Measurements from ENCODE around the gene CCNL1. TPM values are rescaled to one million over a fixed set of nuclear protein-coding genes. Genes with fewer than 3 reads are reported as not detected.
A peak's percentile ranks its signal among the peaks of the same experiment; 100 is the strongest.
"Not testable (repeated sequence)": the region's sequence is repeated elsewhere in the genome, so short reads cannot be mapped to it uniquely, and the experiment has no call there.

Gene CCNL1
- total RNA-seq, 2 experiments from 2014 or later = 257 TPM

GRCh38 chr3:157179365-157179803, 19.4 kb upstream of the CCNL1 start:
- no peaks in the 10 kb centered on the region for H3K27me3 Mint-ChIP-seq (ENCODE audit: low read depth)
- ChIA-PET CTCF (no interaction called here), POLR2A (interaction anchor here (1.3 kb wide), 1 partner anchor 19 kb away, joined by 5 read pairs; no protein-coding TSS in a partner anchor)
- peaks cover 24% of the 10 kb centered on the region for H3K4me1 Mint-ChIP-seq (ENCODE audit: low read depth)
- H3K27ac Mint-ChIP-seq = no peak overlapping the region
- no peak overlapping the region for H3K4me3 Mint-ChIP-seq
- DNase-seq (no peak), ATAC-seq (no peak)
- peaks cover 13% of the 10 kb centered on the region for H3K9me3 Mint-ChIP-seq (ENCODE audit: insufficient read depth)
- peaks cover 63% of the 10 kb centered on the region for H3K36me3 Mint-ChIP-seq (ENCODE audit: low read depth)

GRCh38 chr3:157178503-157179364, 18.8 kb upstream of the CCNL1 start:
- DNase-seq; H3K4me3 Mint-ChIP-seq; POLR2A ChIA-PET; H3K27ac Mint-ChIP-seq; ATAC-seq; H3K27me3 Mint-ChIP-seq (ENCODE audit: low read depth); CTCF ChIA-PET; H3K9me3 Mint-ChIP-seq (ENCODE audit: insufficient read depth): not testable (repeated sequence)
- peaks cover 59% of the 10 kb centered on the region for H3K36me3 Mint-ChIP-seq (ENCODE audit: low read depth)
- H3K4me1 Mint-ChIP-seq (ENCODE audit: low read depth) = peaks cover 29% of the 10 kb centered on the region

- not testable (repeated sequence) for DNase-seq; H3K4me3 Mint-ChIP-seq; ATAC-seq; H3K9me3 Mint-ChIP-seq (ENCODE audit: insufficient read depth); H3K27ac Mint-ChIP-seq; H3K27me3 Mint-ChIP-seq (ENCODE audit: low read depth)
- CTCF ChIA-PET = interaction anchor here (1.3 kb wide), 1 partner anchor 9 kb away, joined by 3 read pairs; no protein-coding TSS in a partner anchor
- H3K4me1 Mint-ChIP-seq (ENCODE audit: low read depth) = peaks cover 31% of the 10 kb centered on the region
- peaks cover 51% of the 10 kb centered on the region for H3K36me3 Mint-ChIP-seq (ENCODE audit: low read depth)
- POLR2A ChIA-PET = interaction anchor here (7.5 kb wide), 1 partner anchor 16 kb away, joined by 650 read pairs; the partner anchor contains the start of gene CCNL1
Measured at GRCh38 chr3:157177801-157178453, 18.0 kb upstream of the CCNL1 start.

DNA sequence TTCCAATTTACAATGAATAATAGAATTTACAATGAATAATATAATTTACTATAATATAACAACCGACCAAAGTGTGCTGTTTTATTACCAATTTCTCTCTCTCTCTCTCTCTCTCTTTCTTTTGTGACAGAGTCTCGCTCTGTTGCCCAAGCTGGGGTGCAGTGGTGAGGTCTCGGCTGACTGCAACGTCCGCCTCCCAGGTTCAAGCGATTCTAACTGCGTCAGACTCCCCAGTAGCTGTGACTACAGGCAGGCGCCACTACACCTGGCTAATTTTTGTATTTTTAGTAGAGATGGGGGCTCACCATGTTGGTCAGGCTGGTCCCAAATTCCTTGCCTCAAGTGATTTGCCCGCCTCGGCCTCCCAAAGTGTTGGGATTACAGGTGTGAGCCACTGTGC, 17.0 kb upstream of the CCNL1 start:
- ChIA-PET POLR2A (interaction anchor here (1.1 to 7.5 kb wide), 3 partner anchors 15 to 622 kb away, joined by 4 to 650 read pairs (median 10); partner anchors contain the start of genes CCNL1 and SSR3), CTCF (interaction anchor here (1.3 to 4.0 kb wide), 4 partner anchors 10 to 61 kb away, joined by 3 to 77 read pairs (median 6); partner anchors contain the start of gene CCNL1)
- DNase-seq (no peak), ATAC-seq (no peak)
- H3K4me1 Mint-ChIP-seq (ENCODE audit: low read depth) = peaks cover 33% of the 10 kb centered on the region
- peaks cover 10% of the 10 kb centered on the region for H3K9me3 Mint-ChIP-seq (ENCODE audit: insufficient read depth)
- H3K36me3 Mint-ChIP-seq (ENCODE audit: low read depth) = peaks cover 46% of the 10 kb centered on the region
- peak overlapping the region; percentile 54 for H3K4me3 Mint-ChIP-seq
- no peaks in the 10 kb centered on the region for H3K27me3 Mint-ChIP-seq (ENCODE audit: low read depth)
- no peak overlapping the region for H3K27ac Mint-ChIP-seq

DNA sequence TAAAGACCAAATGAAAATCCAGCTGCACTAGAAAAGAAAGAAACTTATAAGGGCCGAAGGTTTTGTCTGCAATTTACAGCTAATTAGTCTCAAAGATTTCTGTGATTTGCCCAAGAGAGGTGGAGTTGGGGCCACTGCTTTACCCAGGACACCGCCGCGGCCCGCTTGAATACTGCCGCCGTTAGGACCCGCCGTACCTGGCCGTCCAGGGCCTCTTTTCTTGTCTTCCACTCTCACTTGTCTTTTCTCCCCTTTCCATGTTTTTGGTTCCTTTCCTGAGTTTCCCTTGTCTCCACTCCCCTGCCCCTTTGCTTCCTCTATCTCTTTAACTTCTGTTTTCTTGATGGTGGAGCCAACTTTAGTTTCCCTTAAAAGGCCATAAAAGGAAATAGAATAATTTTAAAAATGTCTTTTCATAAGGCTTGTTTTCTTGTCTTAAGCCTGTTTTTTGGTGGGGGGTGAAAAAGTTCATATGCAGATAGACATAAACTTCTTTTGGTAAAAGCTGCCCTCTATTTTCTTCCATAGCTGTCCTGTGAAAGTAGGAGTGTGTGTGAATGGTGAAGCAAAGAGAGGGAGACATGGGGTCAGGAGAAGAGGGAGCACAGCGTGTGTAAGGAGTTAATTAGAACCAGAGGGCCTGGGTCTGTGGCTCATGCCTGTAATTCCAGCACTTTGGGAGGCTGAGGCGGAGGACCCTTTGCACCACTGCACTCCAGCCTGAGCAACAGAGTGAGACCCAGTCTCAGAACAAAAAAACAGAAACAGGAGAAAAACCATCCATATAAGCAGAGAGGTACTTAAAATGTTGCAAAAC, 16.0 kb upstream of the CCNL1 start:
- ChIA-PET CTCF (interaction anchor here (0.7 to 4.0 kb wide), 10 partner anchors 14 to 621 kb away, joined by 3 to 77 read pairs (median 6); partner anchors contain the start of genes CCNL1 and SSR3), POLR2A (interaction anchor here (0.6 to 7.5 kb wide), 20 partner anchors 9 to 659 kb away, joined by 3 to 650 read pairs (median 5); partner anchors contain the start of genes CCNL1 and SSR3)
- Mint-ChIP-seq H3K4me3 (peak overlapping the region; percentile 96), H3K4me1 (ENCODE audit: low read depth) (peaks cover 33% of the 10 kb centered on the region), H3K9me3 (ENCODE audit: insufficient read depth) (peaks cover 5% of the 10 kb centered on the region), H3K36me3 (ENCODE audit: low read depth) (peaks cover 41% of the 10 kb centered on the region), H3K27ac (peak overlapping the region; percentile 98), H3K27me3 (ENCODE audit: low read depth) (no peaks in the 10 kb centered on the region)
- DNase-seq (peak; percentile 44), ATAC-seq (no peak)

GRCh38 chr3:157174649-157175498, 14.9 kb upstream of the CCNL1 start:
- Mint-ChIP-seq H3K27me3 (ENCODE audit: low read depth) (no peaks in the 10 kb centered on the region), H3K36me3 (ENCODE audit: low read depth) (peaks cover 31% of the 10 kb centered on the region), H3K9me3 (ENCODE audit: insufficient read depth) (peaks cover 4% of the 10 kb centered on the region), H3K4me1 (ENCODE audit: low read depth) (peaks cover 30% of the 10 kb centered on the region), H3K27ac (peak overlapping the region; percentile 98), H3K4me3 (peak overlapping the region; percentile 96)
- POLR2A ChIA-PET = interaction anchor here (0.7 to 7.5 kb wide), 24 partner anchors 8 to 1627 kb away, joined by 3 to 650 read pairs (median 4); partner anchors contain the start of genes CCNL1 and SSR3
- CTCF ChIA-PET = interaction anchor here (1.0 to 4.0 kb wide), 8 partner anchors 13 to 620 kb away, joined by 4 to 77 read pairs (median 8); partner anchors contain the start of genes CCNL1 and SSR3
- ATAC-seq (peak; percentile 93), DNase-seq (peak; percentile 98)

- Mint-ChIP-seq H3K27ac (peak overlapping the region; percentile 98), H3K4me3 (peak overlapping the region; percentile 96), H3K27me3 (ENCODE audit: low read depth) (no peaks in the 10 kb centered on the region), H3K36me3 (ENCODE audit: low read depth) (peaks cover 25% of the 10 kb centered on the region), H3K9me3 (ENCODE audit: insufficient read depth) (no peaks in the 10 kb centered on the region), H3K4me1 (ENCODE audit: low read depth) (peaks cover 28% of the 10 kb centered on the region)
- ATAC-seq (peak; percentile 12), DNase-seq (peak; percentile 45)
- POLR2A ChIA-PET = interaction anchor here (0.7 to 7.5 kb wide), 11 partner anchors 7 to 1627 kb away, joined by 3 to 650 read pairs (median 4); partner anchors contain the start of genes CCNL1 and SSR3
- CTCF ChIA-PET = interaction anchor here (1.0 to 4.0 kb wide), 7 partner anchors 12 to 619 kb away, joined by 3 to 77 read pairs (median 10); partner anchors contain the start of genes CCNL1 and SSR3
Measured at GRCh38 chr3:157174290-157174648, 14.3 kb upstream of the CCNL1 start.

DNA sequence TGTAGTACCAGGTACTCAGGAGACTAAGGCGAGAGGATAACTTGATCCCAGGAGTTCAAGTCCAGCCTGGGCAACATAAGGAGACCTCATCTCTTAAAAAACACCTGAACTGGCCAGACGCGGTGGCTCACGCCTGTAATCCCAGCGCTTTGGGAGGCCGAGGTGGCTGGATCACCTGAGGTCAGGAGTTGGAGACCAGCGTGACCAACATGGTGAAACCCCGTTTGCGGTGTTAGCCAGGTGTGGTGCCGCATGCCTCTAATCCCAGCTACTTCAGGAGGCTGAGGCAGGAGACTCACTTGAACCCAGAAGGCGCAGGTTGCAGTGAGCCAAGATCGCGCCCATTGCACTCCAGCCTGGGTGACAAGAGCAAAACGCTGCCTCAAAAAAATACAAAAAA, 13.4 kb upstream of the CCNL1 start:
- ATAC-seq; H3K27me3 Mint-ChIP-seq (ENCODE audit: low read depth); H3K9me3 Mint-ChIP-seq (ENCODE audit: insufficient read depth); H3K27ac Mint-ChIP-seq; H3K4me3 Mint-ChIP-seq; DNase-seq: not testable (repeated sequence)
- Mint-ChIP-seq H3K36me3 (ENCODE audit: low read depth) (peaks cover 22% of the 10 kb centered on the region), H3K4me1 (ENCODE audit: low read depth) (peaks cover 28% of the 10 kb centered on the region)
- ChIA-PET CTCF (interaction anchor here (1.0 to 4.0 kb wide), 3 partner anchors 11 to 28 kb away, joined by 3 to 77 read pairs (median 11); partner anchors contain the start of gene CCNL1), POLR2A (interaction anchor here (1.6 to 7.5 kb wide), 2 partner anchors 11 to 23 kb away, joined by 4 to 650 read pairs; partner anchors contain the start of gene CCNL1)

- ChIA-PET CTCF (no interaction called here), POLR2A (interaction anchor here (7.5 kb wide), 1 partner anchor 11 kb away, joined by 650 read pairs; the partner anchor contains the start of gene CCNL1)
- Mint-ChIP-seq H3K27me3 (ENCODE audit: low read depth) (no peaks in the 10 kb centered on the region), H3K9me3 (ENCODE audit: insufficient read depth) (no peaks in the 10 kb centered on the region), H3K4me3 (no peak overlapping the region), H3K27ac (peak overlapping the region; percentile 25), H3K4me1 (ENCODE audit: low read depth) (peaks cover 27% of the 10 kb centered on the region), H3K36me3 (ENCODE audit: low read depth) (peaks cover 16% of the 10 kb centered on the region)
- no peak for DNase-seq
- no peak for ATAC-seq
Measured at GRCh38 chr3:157172746-157173145, 12.8 kb upstream of the CCNL1 start.

DNA sequence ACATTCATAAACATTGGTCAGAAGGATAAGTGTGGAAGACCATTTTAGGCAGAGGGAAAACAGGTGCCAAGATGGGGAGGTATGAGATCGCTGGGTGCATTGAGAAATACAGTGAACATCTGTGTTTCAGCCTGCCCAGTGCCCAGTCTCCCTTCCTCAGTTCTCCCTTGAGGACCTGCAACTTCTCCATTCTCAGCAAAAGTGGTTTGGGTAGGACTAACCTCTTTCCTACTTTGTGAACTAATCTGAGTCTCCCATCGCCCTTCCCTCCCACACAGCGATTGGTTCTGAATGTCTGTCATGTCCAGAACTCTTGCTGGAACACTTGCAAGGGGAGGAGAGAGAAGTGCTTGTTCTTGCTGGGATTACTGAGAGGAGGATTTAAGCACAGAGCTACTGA, 10.9 kb upstream of the CCNL1 start:
- no peak overlapping the region for H3K27ac Mint-ChIP-seq

More for the DNA sequence above, 10.9 kb upstream of the CCNL1 start:
- Mint-ChIP-seq H3K27me3 (ENCODE audit: low read depth) (no peaks in the 10 kb centered on the region), H3K9me3 (ENCODE audit: insufficient read depth) (no peaks in the 10 kb centered on the region), H3K4me3 (no peak overlapping the region), H3K4me1 (ENCODE audit: low read depth) (peaks cover 12% of the 10 kb centered on the region), H3K36me3 (ENCODE audit: low read depth) (peaks cover 2% of the 10 kb centered on the region)
- ChIA-PET CTCF (interaction anchor here (1.1 kb wide), 1 partner anchor 10 kb away, joined by 8 read pairs; the partner anchor contains the start of gene CCNL1), POLR2A (interaction anchor here (7.5 kb wide), 1 partner anchor 9 kb away, joined by 650 read pairs; the partner anchor contains the start of gene CCNL1)
- ATAC-seq (no peak), DNase-seq (no peak)
